DMS153 (cell line): Measurements from ENCODE around the gene EDEM1.

ENCODE experiments used
- DNase-seq: peaks from one replicate; lab custom pipeline; 2025; lab: John Stamatoyannopoulos, UW

Gene EDEM1

GRCh38 chr3:5198986-5199731 lies 11.7 kb downstream of the EDEM1 start:
- no peak for DNase-seq

- no peak for DNase-seq
These were observed 14.0 kb downstream of the EDEM1 start for GRCh38 chr3:5201536-5201935.

GRCh38 chr3:5202222-5202621 lies 14.7 kb downstream of the EDEM1 start:
- no peak for DNase-seq

- DNase-seq: no peak
These were observed 17.8 kb downstream of the EDEM1 start for GRCh38 chr3:5205165-5205941.

- DNase-seq: no peak
These were observed 23.4 kb downstream of the EDEM1 start for GRCh38 chr3:5210926-5211325.

- DNase-seq: no peak
These were observed 25.4 kb downstream of the EDEM1 start for GRCh38 chr3:5212628-5213573.

GRCh38 chr3:5213574-5213966 lies 26.1 kb downstream of the EDEM1 start:
- DNase-seq: no peak

GRCh38 chr3:5214352-5214751 lies 26.8 kb downstream of the EDEM1 start:
- no peak for DNase-seq

- peak; percentile 3 for DNase-seq
These were observed 30.5 kb downstream of the EDEM1 start for GRCh38 chr3:5217824-5218595.

- no peak for DNase-seq
These were observed 31.3 kb downstream of the EDEM1 start for GRCh38 chr3:5218815-5219214.

- no peak for DNase-seq
These were observed 31.7 kb downstream of the EDEM1 start for GRCh38 chr3:5219216-5219615.

- no peak for DNase-seq
These were observed 32.7 kb downstream of the EDEM1 start for GRCh38 chr3:5220193-5220592.

GRCh38 chr3:5220667-5221431 lies 33.3 kb downstream of the EDEM1 start:
- no peak for DNase-seq

- no peak for DNase-seq
These were observed 34.2 kb downstream of the EDEM1 start for GRCh38 chr3:5221701-5222100.

GRCh38 chr3:5222283-5223005 lies 34.9 kb downstream of the EDEM1 start:
- DNase-seq: no peak

- no peak for DNase-seq
These were observed 39.3 kb downstream of the EDEM1 start for GRCh38 chr3:5226783-5227182.

GRCh38 chr3:5227812-5228211 lies 40.3 kb downstream of the EDEM1 start:
- no peak for DNase-seq

- DNase-seq: no peak
These were observed 41.9 kb downstream of the EDEM1 start for GRCh38 chr3:5229414-5229813.

- DNase-seq: no peak
These were observed 43.6 kb downstream of the EDEM1 start for GRCh38 chr3:5231074-5231473.

- no peak for DNase-seq
These were observed 44.0 kb downstream of the EDEM1 start for GRCh38 chr3:5231487-5231886.
